ENCODE data around the gene RUFY4.
A peak's percentile ranks its signal among the peaks of the same experiment; 100 is the strongest.
"Not testable (repeated sequence)": the region's sequence is repeated elsewhere in the genome, so short reads cannot be mapped to it uniquely, and the experiment has no call there.

The RUFY4 gene

DNA sequence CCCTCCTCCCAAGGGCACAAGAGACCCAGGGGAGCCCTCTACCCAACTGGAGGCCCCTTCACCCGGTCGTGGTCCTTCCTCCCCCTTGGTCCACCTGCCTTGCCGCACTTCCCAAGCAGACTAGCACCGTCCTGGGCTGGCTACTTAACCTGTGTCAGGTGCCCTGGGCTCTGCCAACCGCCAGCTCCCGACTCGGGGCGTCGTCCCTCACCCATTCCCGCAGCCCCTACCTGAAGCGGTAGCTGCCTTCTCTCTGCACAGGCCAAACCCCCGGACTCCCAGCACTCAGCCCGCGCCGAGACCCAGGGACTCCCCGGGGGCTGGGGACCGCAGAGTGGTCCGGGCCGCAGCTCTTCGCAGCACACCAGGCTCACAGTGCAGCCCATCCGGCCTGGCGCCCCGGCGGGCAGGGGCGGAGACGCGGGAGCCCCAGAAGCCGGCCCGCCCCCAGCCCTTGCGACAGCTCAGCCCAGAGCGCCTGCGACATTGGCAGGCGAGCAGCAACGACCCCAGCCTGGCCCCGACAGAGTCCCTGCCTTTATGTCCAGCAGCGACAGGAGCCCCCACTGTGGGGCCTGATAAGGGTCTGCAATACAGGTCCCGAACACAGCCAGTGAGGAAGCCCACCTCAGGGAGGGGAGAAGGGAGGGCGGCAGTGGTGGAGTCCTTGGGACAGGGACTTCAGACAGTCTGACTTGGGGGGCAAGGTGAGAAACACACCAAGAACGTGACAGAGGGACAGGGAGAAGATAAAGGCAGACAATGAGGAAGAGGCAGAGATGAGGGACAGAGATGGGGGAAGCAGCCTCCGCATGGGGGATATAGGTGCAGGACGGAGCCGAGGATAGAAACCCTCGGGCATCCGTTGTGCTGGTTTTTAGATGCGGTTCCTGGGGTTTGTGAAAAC is 35.2 kb upstream of the RUFY4 start:
- H4K20me1 ChIP-seq (ENCODE audit: insufficient read depth, low read length, poor library complexity, severe bottlenecking) = no peaks in the 10 kb centered on the region
- no peaks in the 10 kb centered on the region for H3K9me3 ChIP-seq (ENCODE audit: insufficient read depth, low read depth, low read length)
- H3K9me2 ChIP-seq (replicated peaks; ENCODE audit: low read depth, low read length) = no peaks in the 10 kb centered on the region
- no peaks in the 10 kb centered on the region for H3K36me3 ChIP-seq (ENCODE audit: insufficient read depth, low read length)
- H2AFZ ChIP-seq (ENCODE audit: low read length) = peak overlapping the region; percentile 97; the same call in 1 of the 2 replicates
- H3K4me1 ChIP-seq (ENCODE audit: insufficient read depth, low read length, poor library complexity, severe bottlenecking) = peaks cover 3% of the 10 kb centered on the region
- H3K4me2 ChIP-seq (ENCODE audit: low read depth, low read length, poor library complexity, severe bottlenecking) = peak overlapping the region; percentile 53
- no peaks in the 10 kb centered on the region for H3K79me2 ChIP-seq (ENCODE audit: insufficient read depth, low read length)
- H3F3A ChIP-seq (ENCODE audit: low read depth) = no peaks in the 10 kb centered on the region
- no peaks in the 10 kb centered on the region for H3K27me3 ChIP-seq (ENCODE audit: insufficient read depth, low read length, poor library complexity, severe bottlenecking)
- H3K9ac ChIP-seq (ENCODE audit: low read depth, low read length, poor library complexity, severe bottlenecking) = no peak overlapping the region
- H3K4me3 ChIP-seq (ENCODE audit: low read length, poor library complexity, severe bottlenecking) = no peak overlapping the region
- TF ChIP-seq, protein P1, sequence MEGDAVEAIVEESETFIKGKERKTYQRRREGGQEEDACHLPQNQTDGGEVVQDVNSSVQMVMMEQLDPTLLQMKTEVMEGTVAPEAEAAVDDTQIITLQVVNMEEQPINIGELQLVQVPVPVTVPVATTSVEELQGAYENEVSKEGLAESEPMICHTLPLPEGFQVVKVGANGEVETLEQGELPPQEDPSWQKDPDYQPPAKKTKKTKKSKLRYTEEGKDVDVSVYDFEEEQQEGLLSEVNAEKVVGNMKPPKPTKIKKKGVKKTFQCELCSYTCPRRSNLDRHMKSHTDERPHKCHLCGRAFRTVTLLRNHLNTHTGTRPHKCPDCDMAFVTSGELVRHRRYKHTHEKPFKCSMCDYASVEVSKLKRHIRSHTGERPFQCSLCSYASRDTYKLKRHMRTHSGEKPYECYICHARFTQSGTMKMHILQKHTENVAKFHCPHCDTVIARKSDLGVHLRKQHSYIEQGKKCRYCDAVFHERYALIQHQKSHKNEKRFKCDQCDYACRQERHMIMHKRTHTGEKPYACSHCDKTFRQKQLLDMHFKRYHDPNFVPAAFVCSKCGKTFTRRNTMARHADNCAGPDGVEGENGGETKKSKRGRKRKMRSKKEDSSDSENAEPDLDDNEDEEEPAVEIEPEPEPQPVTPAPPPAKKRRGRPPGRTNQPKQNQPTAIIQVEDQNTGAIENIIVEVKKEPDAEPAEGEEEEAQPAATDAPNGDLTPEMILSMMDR (conservative IDR thresholded peaks at IDR 0.05; ENCODE audit: low read length) = no peak
- TF ChIP-seq EZH2phosphoT487 (IDR thresholded peaks at IDR 0.05; ENCODE audit: borderline replicate concordance) = no peak

DNA sequence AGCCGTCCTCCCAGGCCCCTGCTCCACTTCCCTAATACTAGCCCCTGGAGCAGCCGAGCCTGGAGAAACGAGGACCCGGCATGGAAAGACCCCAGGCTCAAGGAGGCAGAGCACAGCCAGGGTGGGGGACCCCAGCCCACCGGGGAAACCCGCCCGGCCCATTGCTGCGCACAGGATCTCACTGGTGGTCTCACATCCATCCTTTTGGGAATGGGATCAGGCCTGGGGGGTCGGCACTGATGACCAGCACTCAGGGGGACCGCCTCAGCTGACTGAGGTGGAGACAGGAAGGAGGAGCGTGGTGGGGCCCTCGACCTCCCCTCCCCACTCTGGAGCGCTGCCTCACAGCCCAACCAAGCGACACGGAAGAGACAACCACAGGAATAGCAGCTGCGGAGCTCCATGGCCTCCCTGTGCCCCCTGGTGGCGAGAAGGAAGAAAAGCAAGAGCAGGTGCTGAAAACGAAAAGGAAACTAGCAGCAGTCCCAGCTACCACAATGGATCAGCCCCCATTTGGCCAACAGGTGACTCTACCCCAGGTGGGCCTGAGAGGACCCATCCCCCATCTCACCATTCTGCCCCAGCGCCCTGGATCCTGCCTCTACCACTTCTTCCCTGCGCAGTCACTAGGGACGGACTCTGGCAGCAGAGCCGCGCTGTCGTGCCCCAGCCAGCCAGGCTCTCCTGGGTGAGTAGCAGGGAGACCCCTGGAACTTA is 34.4 kb upstream of the RUFY4 start:
- TF ChIP-seq, protein P1 (conservative IDR thresholded peaks at IDR 0.05; ENCODE audit: low read length) = peak; percentile 60

DNA sequence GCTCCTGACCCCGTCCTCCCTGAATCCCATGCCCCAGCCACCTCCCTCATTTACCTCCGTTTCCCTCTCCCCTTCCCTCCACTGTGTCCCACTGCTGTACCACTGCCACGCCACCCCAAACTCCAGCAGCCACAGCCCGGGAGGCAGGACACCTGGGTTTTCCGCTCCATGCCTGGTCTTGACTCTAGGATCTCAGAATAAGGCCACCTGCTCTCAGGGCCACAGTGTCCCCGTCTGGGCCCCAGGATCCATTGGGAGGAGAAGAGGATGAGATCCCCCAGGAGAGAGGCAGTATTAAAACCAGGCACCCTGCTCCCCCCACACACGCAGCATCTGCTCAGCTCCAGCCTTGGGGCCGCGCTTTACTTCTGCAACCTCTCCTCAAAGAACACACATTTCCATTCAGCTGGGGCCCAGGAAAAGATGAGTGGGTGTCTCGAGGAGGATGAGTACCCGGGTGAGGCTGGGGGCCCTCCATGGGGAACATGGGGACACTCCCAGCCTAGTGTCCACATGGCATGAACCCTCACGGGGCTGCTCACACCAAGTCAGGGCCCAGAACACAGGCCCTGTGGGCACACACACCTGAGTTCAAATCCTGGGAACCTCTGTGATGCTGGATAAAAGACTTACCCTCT is 33.5 kb upstream of the RUFY4 start:
- Histone ChIP-seq H3K27me3 (ENCODE audit: insufficient read depth, low read length, poor library complexity, severe bottlenecking) (no peaks in the 10 kb centered on the region), H3K79me2 (ENCODE audit: insufficient read depth, low read length) (no peaks in the 10 kb centered on the region), H3F3A (ENCODE audit: low read depth) (no peaks in the 10 kb centered on the region), H3K4me3 (ENCODE audit: low read length, poor library complexity, severe bottlenecking) (no peak overlapping the region), H3K36me3 (ENCODE audit: insufficient read depth, low read length) (no peaks in the 10 kb centered on the region), H3K9ac (ENCODE audit: low read depth, low read length, poor library complexity, severe bottlenecking) (no peak overlapping the region), H3K9me2 (replicated peaks; ENCODE audit: low read depth, low read length) (no peaks in the 10 kb centered on the region), H4K20me1 (ENCODE audit: insufficient read depth, low read length, poor library complexity, severe bottlenecking) (no peaks in the 10 kb centered on the region), H3K4me1 (ENCODE audit: insufficient read depth, low read length, poor library complexity, severe bottlenecking) (peaks cover 3% of the 10 kb centered on the region), H3K9me3 (ENCODE audit: insufficient read depth, low read depth, low read length) (no peaks in the 10 kb centered on the region), H3K4me2 (ENCODE audit: low read depth, low read length, poor library complexity, severe bottlenecking) (no peak overlapping the region), H2AFZ (ENCODE audit: low read length) (no peak overlapping the region)
- TF ChIP-seq, protein P1 (conservative IDR thresholded peaks at IDR 0.05; ENCODE audit: low read length) = no peak
- no peak for TF ChIP-seq EZH2phosphoT487 (IDR thresholded peaks at IDR 0.05; ENCODE audit: borderline replicate concordance)

More for the DNA sequence above, 34.4 kb upstream of the RUFY4 start:
- not testable (repeated sequence) for H3K36me3 ChIP-seq (ENCODE audit: insufficient read depth, low read length); H3K9me2 ChIP-seq (replicated peaks; ENCODE audit: low read depth, low read length); H3K4me3 ChIP-seq (ENCODE audit: low read length, poor library complexity, severe bottlenecking); H3K9me3 ChIP-seq (ENCODE audit: insufficient read depth, low read depth, low read length); H3K9ac ChIP-seq (ENCODE audit: low read depth, low read length, poor library complexity, severe bottlenecking); H3K27me3 ChIP-seq (ENCODE audit: insufficient read depth, low read length, poor library complexity, severe bottlenecking); H3F3A ChIP-seq (ENCODE audit: low read depth); H3K79me2 ChIP-seq (ENCODE audit: insufficient read depth, low read length); H3K4me1 ChIP-seq (ENCODE audit: insufficient read depth, low read length, poor library complexity, severe bottlenecking); H4K20me1 ChIP-seq (ENCODE audit: insufficient read depth, low read length, poor library complexity, severe bottlenecking)
- Histone ChIP-seq H2AFZ (ENCODE audit: low read length) (peak overlapping the region; percentile 97), H3K4me2 (ENCODE audit: low read depth, low read length, poor library complexity, severe bottlenecking) (peak overlapping the region; percentile 53)
